ENCODE measurements around the gene ANKRD2. TPM values are rescaled to one million over a fixed set of nuclear protein-coding genes. Genes with fewer than 3 reads are reported as not detected.

ANKRD2 gene
- total RNA-seq, 1 donor from 2014 or later, result 0.08 TPM

- no peak for DNase-seq (ENCODE audit: low read depth)
- H3K36me3 ChIP-seq (ENCODE audit: control insufficient read depth, insufficient read depth, low read length), result no peaks in the 10 kb centered on the region
- H3K4me3 ChIP-seq (ENCODE audit: low read depth, low read length), result no peak overlapping the region
- H3K27me3 ChIP-seq (ENCODE audit: control insufficient read depth, insufficient read depth, low read length), result no peaks in the 10 kb centered on the region
- TF ChIP-seq CTCF (IDR thresholded peaks at IDR 0.05; ENCODE audit: insufficient read depth, low read length, poor library complexity, severe bottlenecking), result no peak
Measured at GRCh38 chr10:97607095-97607636, 34.6 kb downstream of the ANKRD2 start.

GRCh38 chr10:97608991-97609561 lies 36.5 kb downstream of the ANKRD2 start:
- DNase-seq (ENCODE audit: low read depth), result no peak
- no peak for TF ChIP-seq CTCF (IDR thresholded peaks at IDR 0.05; ENCODE audit: insufficient read depth, low read length, poor library complexity, severe bottlenecking)
- no peak overlapping the region for H3K4me3 ChIP-seq (ENCODE audit: low read depth, low read length)

GRCh38 chr10:97611473-97611872 lies 38.9 kb downstream of the ANKRD2 start:
- no peak for DNase-seq (ENCODE audit: low read depth)
- Histone ChIP-seq H3K36me3 (ENCODE audit: control insufficient read depth, insufficient read depth, low read length) (no peaks in the 10 kb centered on the region), H3K27me3 (ENCODE audit: control insufficient read depth, insufficient read depth, low read length) (no peaks in the 10 kb centered on the region), H3K4me3 (ENCODE audit: low read depth, low read length) (no peak overlapping the region)
- no peak for TF ChIP-seq CTCF (IDR thresholded peaks at IDR 0.05; ENCODE audit: insufficient read depth, low read length, poor library complexity, severe bottlenecking)

More at GRCh38 chr10:97608991-97609561, 36.5 kb downstream of the ANKRD2 start:
- Histone ChIP-seq H3K36me3 (ENCODE audit: control insufficient read depth, insufficient read depth, low read length) (no peaks in the 10 kb centered on the region), H3K27me3 (ENCODE audit: control insufficient read depth, insufficient read depth, low read length) (no peaks in the 10 kb centered on the region)

- no peak overlapping the region for H3K4me3 ChIP-seq (ENCODE audit: low read depth, low read length)
- TF ChIP-seq CTCF (IDR thresholded peaks at IDR 0.05; ENCODE audit: insufficient read depth, low read length, poor library complexity, severe bottlenecking), result peak; percentile 37
- no peak for DNase-seq (ENCODE audit: low read depth)
- no peaks in the 10 kb centered on the region for H3K36me3 ChIP-seq (ENCODE audit: control insufficient read depth, insufficient read depth, low read length)
- no peaks in the 10 kb centered on the region for H3K27me3 ChIP-seq (ENCODE audit: control insufficient read depth, insufficient read depth, low read length)
Measured at GRCh38 chr10:97612386-97612785, 39.8 kb downstream of the ANKRD2 start.

GRCh38 chr10:97618285-97618684 lies 45.7 kb downstream of the ANKRD2 start:
- H3K4me3 ChIP-seq (ENCODE audit: low read depth, low read length), result no peak overlapping the region
- TF ChIP-seq CTCF (IDR thresholded peaks at IDR 0.05; ENCODE audit: insufficient read depth, low read length, poor library complexity, severe bottlenecking), result no peak
- DNase-seq (ENCODE audit: low read depth), result no peak
- no peaks in the 10 kb centered on the region for H3K36me3 ChIP-seq (ENCODE audit: control insufficient read depth, insufficient read depth, low read length)
- H3K27me3 ChIP-seq (ENCODE audit: control insufficient read depth, insufficient read depth, low read length), result no peaks in the 10 kb centered on the region

- no peak for TF ChIP-seq CTCF (IDR thresholded peaks at IDR 0.05; ENCODE audit: insufficient read depth, low read length, poor library complexity, severe bottlenecking)
- Histone ChIP-seq H3K36me3 (ENCODE audit: control insufficient read depth, insufficient read depth, low read length) (no peaks in the 10 kb centered on the region), H3K4me3 (ENCODE audit: low read depth, low read length) (no peak overlapping the region), H3K27me3 (ENCODE audit: control insufficient read depth, insufficient read depth, low read length) (no peaks in the 10 kb centered on the region)
- DNase-seq (ENCODE audit: low read depth), result no peak
Measured at GRCh38 chr10:97618733-97619132, 46.2 kb downstream of the ANKRD2 start.

Measured in kidney epithelial cell (primary cell).